Activated naive CD4-positive, alpha-beta T cell treated with anti-CD3 and anti-CD28 coated beads, Interleukin-2, amount 50 U/mL, for 24 hours (primary cell): Measurements from ENCODE around the gene NR2F1-AS1.
"Not testable (repeated sequence)": the region's sequence is repeated elsewhere in the genome, so short reads cannot be mapped to it uniquely, and the experiment has no call there.

Source experiments
- H3K27ac Mint-ChIP-seq: one replicate; pipeline ENCODE4 v1.8.0; 2021; ENCODE audit warnings: mild to moderate bottlenecking, mixed read lengths
- H3K27me3 Mint-ChIP-seq: one replicate; pipeline ENCODE4 v1.8.0; 2021; ENCODE audit warnings: mixed read lengths
- H3K36me3 Mint-ChIP-seq: one replicate; pipeline ENCODE4 v1.8.0; 2021; ENCODE audit warnings: mixed read lengths
- H3K4me1 Mint-ChIP-seq: one replicate; pipeline ENCODE4 v1.8.0; 2021; ENCODE audit warnings: mixed read lengths
- H3K4me3 Mint-ChIP-seq: one replicate; pipeline ENCODE4 v1.8.0; 2021; ENCODE audit warnings: mild to moderate bottlenecking, mixed read lengths
- H3K9me3 Mint-ChIP-seq: one replicate; pipeline ENCODE4 v1.8.0; 2021; ENCODE audit warnings: mixed read lengths

NR2F1-AS1 gene

GRCh38 chr5:93557021-93557604 is 23.9 kb downstream of the NR2F1-AS1 start:
- no peaks in the 10 kb centered on the region for H3K9me3 Mint-ChIP-seq
- H3K4me3 Mint-ChIP-seq = no peak overlapping the region
- no peaks in the 10 kb centered on the region for H3K4me1 Mint-ChIP-seq
- H3K27me3 Mint-ChIP-seq = peaks cover 18% of the 10 kb centered on the region
- H3K36me3 Mint-ChIP-seq = no peaks in the 10 kb centered on the region
- no peak overlapping the region for H3K27ac Mint-ChIP-seq

GRCh38 chr5:93549594-93549993 is 31.4 kb downstream of the NR2F1-AS1 start:
- peaks cover 13% of the 10 kb centered on the region for H3K27me3 Mint-ChIP-seq
- not testable (repeated sequence) for H3K4me1 Mint-ChIP-seq, H3K4me3 Mint-ChIP-seq, H3K9me3 Mint-ChIP-seq, H3K27ac Mint-ChIP-seq, H3K36me3 Mint-ChIP-seq

GRCh38 chr5:93545872-93546271 is 35.1 kb downstream of the NR2F1-AS1 start:
- Mint-ChIP-seq H3K4me3 (no peak overlapping the region), H3K9me3 (no peaks in the 10 kb centered on the region), H3K27me3 (peaks cover 16% of the 10 kb centered on the region), H3K27ac (no peak overlapping the region), H3K4me1 (no peaks in the 10 kb centered on the region), H3K36me3 (no peaks in the 10 kb centered on the region)

GRCh38 chr5:93532370-93532769 is 48.6 kb downstream of the NR2F1-AS1 start:
- Mint-ChIP-seq H3K36me3 (no peaks in the 10 kb centered on the region), H3K27me3 (peaks cover 5% of the 10 kb centered on the region), H3K4me3 (no peak overlapping the region), H3K9me3 (peaks cover 17% of the 10 kb centered on the region), H3K4me1 (no peaks in the 10 kb centered on the region), H3K27ac (no peak overlapping the region)

- Mint-ChIP-seq H3K27me3 (peaks cover 12% of the 10 kb centered on the region), H3K9me3 (peaks cover 21% of the 10 kb centered on the region)
- H3K27ac Mint-ChIP-seq, H3K36me3 Mint-ChIP-seq, H3K4me3 Mint-ChIP-seq, H3K4me1 Mint-ChIP-seq: not testable (repeated sequence)
These were observed 59.2 kb downstream of the NR2F1-AS1 start for GRCh38 chr5:93521815-93522214.

GRCh38 chr5:93519740-93520139 is 61.3 kb downstream of the NR2F1-AS1 start:
- Mint-ChIP-seq H3K27me3 (peaks cover 10% of the 10 kb centered on the region), H3K36me3 (no peaks in the 10 kb centered on the region), H3K27ac (no peak overlapping the region), H3K9me3 (peaks cover 9% of the 10 kb centered on the region), H3K4me1 (no peaks in the 10 kb centered on the region), H3K4me3 (no peak overlapping the region)

GRCh38 chr5:93517828-93518227 is 63.2 kb downstream of the NR2F1-AS1 start:
- no peak overlapping the region for H3K4me3 Mint-ChIP-seq
- no peaks in the 10 kb centered on the region for H3K4me1 Mint-ChIP-seq
- peaks cover 9% of the 10 kb centered on the region for H3K9me3 Mint-ChIP-seq
- peaks cover 11% of the 10 kb centered on the region for H3K27me3 Mint-ChIP-seq
- no peak overlapping the region for H3K27ac Mint-ChIP-seq
- H3K36me3 Mint-ChIP-seq = no peaks in the 10 kb centered on the region

- no peak overlapping the region for H3K4me3 Mint-ChIP-seq
- no peak overlapping the region for H3K27ac Mint-ChIP-seq
- H3K9me3 Mint-ChIP-seq = no peaks in the 10 kb centered on the region
- H3K36me3 Mint-ChIP-seq = no peaks in the 10 kb centered on the region
- H3K4me1 Mint-ChIP-seq = no peaks in the 10 kb centered on the region
- H3K27me3 Mint-ChIP-seq = peaks cover 3% of the 10 kb centered on the region
These were observed 67.7 kb downstream of the NR2F1-AS1 start for GRCh38 chr5:93513298-93513697.

- no peak overlapping the region for H3K27ac Mint-ChIP-seq
- no peaks in the 10 kb centered on the region for H3K4me1 Mint-ChIP-seq
- no peaks in the 10 kb centered on the region for H3K36me3 Mint-ChIP-seq
- H3K27me3 Mint-ChIP-seq = peaks cover 4% of the 10 kb centered on the region
- no peak overlapping the region for H3K4me3 Mint-ChIP-seq
- no peaks in the 10 kb centered on the region for H3K9me3 Mint-ChIP-seq
These were observed 68.2 kb downstream of the NR2F1-AS1 start for GRCh38 chr5:93512799-93513198.

GRCh38 chr5:93511445-93511844 is 69.6 kb downstream of the NR2F1-AS1 start:
- no peaks in the 10 kb centered on the region for H3K4me1 Mint-ChIP-seq
- no peaks in the 10 kb centered on the region for H3K9me3 Mint-ChIP-seq
- H3K27ac Mint-ChIP-seq = no peak overlapping the region
- H3K4me3 Mint-ChIP-seq = no peak overlapping the region
- H3K27me3 Mint-ChIP-seq = peaks cover 5% of the 10 kb centered on the region
- no peaks in the 10 kb centered on the region for H3K36me3 Mint-ChIP-seq

- Mint-ChIP-seq H3K27ac (no peak overlapping the region), H3K36me3 (no peaks in the 10 kb centered on the region), H3K4me1 (no peaks in the 10 kb centered on the region), H3K4me3 (no peak overlapping the region), H3K9me3 (no peaks in the 10 kb centered on the region), H3K27me3 (peaks cover 7% of the 10 kb centered on the region)
These were observed 70.2 kb downstream of the NR2F1-AS1 start for GRCh38 chr5:93510626-93511380.

- H3K4me3 Mint-ChIP-seq = not testable (repeated sequence)
These were observed 75.5 kb downstream of the NR2F1-AS1 start for GRCh38 chr5:93505553-93505952.

GRCh38 chr5:93503598-93504067 is 77.4 kb downstream of the NR2F1-AS1 start:
- H3K4me1 Mint-ChIP-seq = no peaks in the 10 kb centered on the region
- peaks cover 11% of the 10 kb centered on the region for H3K27me3 Mint-ChIP-seq
- H3K36me3 Mint-ChIP-seq = no peaks in the 10 kb centered on the region

More at GRCh38 chr5:93505553-93505952, 75.5 kb downstream of the NR2F1-AS1 start:
- not testable (repeated sequence) for H3K27ac Mint-ChIP-seq, H3K4me1 Mint-ChIP-seq, H3K9me3 Mint-ChIP-seq, H3K36me3 Mint-ChIP-seq
- peaks cover 11% of the 10 kb centered on the region for H3K27me3 Mint-ChIP-seq

GRCh38 chr5:93497096-93497495 is 83.9 kb downstream of the NR2F1-AS1 start:
- Mint-ChIP-seq H3K9me3 (peaks cover 5% of the 10 kb centered on the region), H3K4me3 (no peak overlapping the region), H3K36me3 (no peaks in the 10 kb centered on the region), H3K27me3 (peaks cover 5% of the 10 kb centered on the region), H3K4me1 (no peaks in the 10 kb centered on the region), H3K27ac (no peak overlapping the region)

More at GRCh38 chr5:93503598-93504067, 77.4 kb downstream of the NR2F1-AS1 start:
- H3K9me3 Mint-ChIP-seq = peaks cover 5% of the 10 kb centered on the region
- no peak overlapping the region for H3K4me3 Mint-ChIP-seq
- H3K27ac Mint-ChIP-seq = no peak overlapping the region

- no peak overlapping the region for H3K4me3 Mint-ChIP-seq
- no peaks in the 10 kb centered on the region for H3K36me3 Mint-ChIP-seq
- H3K27me3 Mint-ChIP-seq = peaks cover 1% of the 10 kb centered on the region
These were observed 101.0 kb downstream of the NR2F1-AS1 start for GRCh38 chr5:93479982-93480509.

GRCh38 chr5:93477816-93478215 is 103.2 kb downstream of the NR2F1-AS1 start:
- Mint-ChIP-seq H3K9me3 (peaks cover 10% of the 10 kb centered on the region), H3K27ac (no peak overlapping the region)

More at GRCh38 chr5:93479982-93480509, 101.0 kb downstream of the NR2F1-AS1 start:
- H3K4me1 Mint-ChIP-seq = no peaks in the 10 kb centered on the region
- H3K27ac Mint-ChIP-seq = no peak overlapping the region
- H3K9me3 Mint-ChIP-seq = peaks cover 10% of the 10 kb centered on the region

More at GRCh38 chr5:93477816-93478215, 103.2 kb downstream of the NR2F1-AS1 start:
- Mint-ChIP-seq H3K27me3 (no peaks in the 10 kb centered on the region), H3K4me1 (no peaks in the 10 kb centered on the region), H3K4me3 (no peak overlapping the region), H3K36me3 (no peaks in the 10 kb centered on the region)
